ENCODE data around the gene LGALS9.
"Not testable (repeated sequence)": the region's sequence is repeated elsewhere in the genome, so short reads cannot be mapped to it uniquely, and the experiment has no call there.

LGALS9 gene

GRCh38 chr17:27603880-27604794, 26.9 kb upstream of the LGALS9 start:
- no peak for DNase-seq

DNA sequence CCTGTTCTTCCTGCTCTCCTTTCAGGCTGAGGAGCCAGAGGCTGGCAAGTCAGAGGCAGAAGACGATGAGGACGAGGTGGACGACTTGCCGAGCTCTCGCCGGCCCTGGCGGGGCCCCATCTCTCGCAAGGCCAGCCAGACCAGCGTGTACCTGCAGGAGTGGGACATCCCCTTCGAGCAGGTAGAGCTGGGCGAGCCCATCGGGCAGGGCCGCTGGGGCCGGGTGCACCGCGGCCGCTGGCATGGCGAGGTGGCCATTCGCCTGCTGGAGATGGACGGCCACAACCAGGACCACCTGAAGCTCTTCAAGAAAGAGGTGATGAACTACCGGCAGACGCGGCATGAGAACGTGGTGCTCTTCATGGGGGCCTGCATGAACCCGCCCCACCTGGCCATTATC, 25.6 kb upstream of the LGALS9 start:
- no peak for DNase-seq

DNA sequence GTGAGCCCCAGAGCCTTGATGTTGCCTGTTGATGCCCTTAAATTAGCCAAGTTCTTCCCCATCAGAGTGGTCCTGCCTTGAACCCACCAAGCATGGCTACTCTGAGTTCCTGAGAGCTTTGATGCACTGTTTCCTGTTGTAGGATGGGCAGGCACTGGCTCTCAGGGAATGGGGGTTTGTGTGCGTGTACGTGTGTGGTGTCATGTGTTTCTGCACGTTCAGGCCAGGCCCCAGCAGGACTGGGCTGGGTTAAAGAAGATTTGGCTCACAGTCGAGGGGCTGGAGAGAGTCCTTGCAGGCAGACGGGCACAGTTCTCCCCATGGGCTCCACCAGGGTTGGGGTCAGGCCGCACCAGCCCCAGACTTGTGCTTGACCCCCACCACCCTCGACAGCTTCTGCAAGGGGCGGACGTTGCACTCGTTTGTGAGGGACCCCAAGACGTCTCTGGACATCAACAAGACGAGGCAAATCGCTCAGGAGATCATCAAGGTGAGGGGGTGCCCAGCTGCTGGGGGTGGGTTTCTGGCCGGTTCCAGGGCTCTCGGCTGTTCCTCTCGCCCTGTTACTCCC, 23.4 kb upstream of the LGALS9 start:
- DNase-seq = no peak

DNA sequence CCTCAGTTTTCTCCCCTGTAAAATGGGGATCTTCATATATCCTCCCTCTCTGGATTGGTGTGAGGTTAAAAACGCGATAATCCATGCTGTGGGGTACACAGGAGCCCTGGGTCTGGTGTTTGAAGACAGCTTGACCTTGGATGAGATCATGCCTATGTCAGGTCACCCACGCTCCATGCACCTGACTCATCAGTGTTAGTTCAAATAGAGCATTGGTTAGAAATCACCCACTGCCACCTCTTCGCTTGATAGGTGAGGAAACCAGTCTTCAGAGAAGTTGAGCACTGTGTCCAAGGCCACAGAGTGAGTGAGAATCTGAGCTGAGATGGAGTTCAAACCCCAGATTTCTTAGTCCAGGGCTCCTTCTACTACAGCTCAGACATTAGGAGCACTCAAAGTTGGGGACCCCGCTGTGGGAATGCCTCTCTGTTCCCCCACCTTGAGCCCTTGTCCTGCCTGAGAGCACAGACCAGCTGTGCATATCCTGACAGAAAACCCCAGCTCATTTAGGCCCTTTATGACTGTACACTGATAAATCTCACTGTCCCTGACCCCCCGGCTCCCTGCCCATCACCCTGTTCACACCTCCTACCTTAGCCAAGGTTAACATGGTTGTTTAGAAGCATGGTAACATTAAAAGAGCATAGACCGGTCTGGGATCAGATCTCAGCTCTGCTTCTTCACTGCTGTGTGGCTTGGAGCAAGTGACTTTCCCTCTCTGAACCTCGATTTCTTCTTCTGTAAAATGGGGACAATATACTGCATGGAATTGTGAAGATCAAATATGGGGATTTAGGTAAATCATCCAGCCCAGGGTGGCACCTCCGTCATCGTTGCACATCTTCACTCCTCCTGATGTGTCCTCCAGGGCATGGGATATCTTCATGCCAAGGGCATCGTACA, 22.4 kb upstream of the LGALS9 start:
- DNase-seq = no peak

- no peak for DNase-seq
Measured at GRCh38 chr17:27609611-27610303, 21.2 kb upstream of the LGALS9 start.

- DNase-seq = no peak
Measured at GRCh38 chr17:27610304-27610677, 20.7 kb upstream of the LGALS9 start.

- no peak for DNase-seq
Measured at GRCh38 chr17:27612160-27612770, 18.7 kb upstream of the LGALS9 start.

- no peak for DNase-seq
Measured at GRCh38 chr17:27613433-27613832, 17.6 kb upstream of the LGALS9 start.

- DNase-seq = no peak
Measured at GRCh38 chr17:27615121-27615520, 15.9 kb upstream of the LGALS9 start.

DNA sequence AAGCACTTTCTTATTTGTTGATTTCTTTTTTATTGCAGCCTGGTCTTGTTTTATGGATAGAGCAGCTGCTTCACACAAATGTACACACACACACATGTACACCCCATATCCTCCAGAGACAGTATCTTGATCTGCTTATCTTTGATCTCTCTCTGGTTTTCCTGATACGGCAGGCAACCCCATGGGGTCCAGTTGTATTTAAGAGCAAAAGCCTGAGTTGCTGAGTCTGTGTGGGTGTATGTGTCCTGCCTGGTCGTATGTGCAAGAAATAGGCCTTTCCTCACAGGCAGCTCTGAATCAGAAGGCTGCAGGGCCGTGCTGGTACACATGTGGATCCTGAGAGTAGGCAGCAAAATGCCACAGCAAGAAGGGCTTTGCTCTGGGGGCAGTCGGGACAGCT, 14.6 kb upstream of the LGALS9 start:
- DNase-seq = no peak

GRCh38 chr17:27618417-27618816, 12.6 kb upstream of the LGALS9 start:
- no peak for DNase-seq

- DNase-seq = no peak
Measured at GRCh38 chr17:27620721-27621120, 10.3 kb upstream of the LGALS9 start.

DNA sequence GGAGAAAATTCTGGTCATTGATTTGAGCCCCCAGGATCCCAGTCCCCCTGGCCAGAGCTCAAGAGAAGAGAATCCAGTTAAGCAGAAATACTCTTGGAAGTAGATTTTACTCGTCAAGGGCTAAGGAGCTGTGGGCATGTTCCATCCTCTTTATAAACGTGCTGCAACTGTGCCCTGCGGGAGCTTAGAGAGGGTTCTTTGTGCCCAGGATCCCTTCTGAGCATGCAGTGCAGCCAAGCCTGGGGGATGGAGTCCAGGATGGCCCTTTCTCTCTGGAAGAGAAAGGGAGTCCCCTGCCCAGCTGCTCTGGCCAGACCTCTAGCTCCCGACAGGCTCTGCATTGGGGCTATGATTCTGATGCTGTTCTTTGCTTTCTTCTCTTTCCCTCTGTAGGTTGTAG, 9.5 kb upstream of the LGALS9 start:
- DNase-seq = no peak

DNA sequence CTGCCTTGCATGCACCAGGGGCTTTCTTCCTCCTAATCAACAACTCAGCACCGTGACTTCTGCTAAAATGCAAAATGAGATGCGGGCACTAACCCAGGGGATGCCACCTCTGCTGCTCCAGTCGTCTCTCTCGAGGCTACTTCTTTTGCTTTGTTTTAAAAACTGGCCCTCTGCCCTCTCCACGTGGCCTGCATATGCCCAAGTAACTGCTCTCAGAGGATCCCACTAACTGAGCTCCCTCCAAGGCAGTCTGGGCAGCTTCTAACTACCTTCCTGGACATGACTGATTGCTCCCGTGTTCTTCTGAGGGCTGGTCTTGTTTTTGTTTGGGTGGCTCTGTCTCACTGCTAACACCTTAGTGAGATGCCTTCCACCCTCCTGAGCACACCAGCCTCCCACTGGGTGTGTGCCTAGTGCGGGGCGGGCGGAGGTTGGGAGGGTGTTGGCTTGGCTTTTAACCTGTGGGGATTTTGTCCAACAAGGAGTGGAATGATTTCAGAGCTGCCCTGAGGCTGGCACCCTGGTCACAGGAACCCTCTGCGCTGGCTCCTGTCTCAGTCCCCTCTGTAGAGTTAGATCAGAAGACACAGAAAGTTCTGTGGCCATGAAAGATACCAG, 8.9 kb upstream of the LGALS9 start:
- DNase-seq = no peak

DNA sequence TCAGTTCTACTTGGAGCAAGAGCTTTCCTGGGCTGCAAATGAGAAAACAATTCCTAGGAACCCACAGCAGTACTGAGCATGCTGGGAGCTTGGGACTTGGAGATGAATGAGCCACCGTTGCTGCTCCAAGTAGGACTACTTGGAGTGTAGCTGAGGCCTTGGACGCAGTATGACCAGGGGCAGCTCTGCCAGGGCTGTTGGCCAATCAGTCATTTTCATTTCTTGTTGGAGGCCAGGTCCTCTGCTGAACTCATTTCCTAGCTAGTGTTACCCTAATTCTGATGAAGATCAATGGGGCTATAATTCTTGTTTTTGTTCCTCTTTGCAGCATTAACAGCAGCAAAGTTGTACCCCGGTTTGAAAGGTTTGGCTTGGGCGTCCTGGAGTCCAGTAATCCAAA, 8.0 kb upstream of the LGALS9 start:
- no peak for DNase-seq

DNA sequence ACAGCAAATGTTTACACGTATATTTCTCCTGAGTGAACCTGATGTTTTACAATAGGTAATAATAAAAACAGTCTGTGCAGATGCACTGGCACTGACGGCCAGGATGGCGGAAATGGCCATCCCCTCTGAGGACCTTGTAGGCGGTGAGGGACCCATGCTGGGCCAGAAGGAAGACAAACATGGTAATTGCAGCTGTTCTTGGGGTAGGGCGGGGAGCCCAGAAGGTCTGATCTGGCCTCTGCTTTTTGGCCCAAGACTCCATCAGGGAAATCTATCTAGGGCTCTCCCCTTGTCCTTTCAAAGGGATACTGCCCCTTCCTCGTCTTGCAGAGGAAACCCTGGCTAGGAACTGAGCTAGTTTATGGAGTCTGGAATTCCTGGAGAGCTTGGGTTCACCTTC, 7.4 kb upstream of the LGALS9 start:
- DNase-seq = no peak

DNA sequence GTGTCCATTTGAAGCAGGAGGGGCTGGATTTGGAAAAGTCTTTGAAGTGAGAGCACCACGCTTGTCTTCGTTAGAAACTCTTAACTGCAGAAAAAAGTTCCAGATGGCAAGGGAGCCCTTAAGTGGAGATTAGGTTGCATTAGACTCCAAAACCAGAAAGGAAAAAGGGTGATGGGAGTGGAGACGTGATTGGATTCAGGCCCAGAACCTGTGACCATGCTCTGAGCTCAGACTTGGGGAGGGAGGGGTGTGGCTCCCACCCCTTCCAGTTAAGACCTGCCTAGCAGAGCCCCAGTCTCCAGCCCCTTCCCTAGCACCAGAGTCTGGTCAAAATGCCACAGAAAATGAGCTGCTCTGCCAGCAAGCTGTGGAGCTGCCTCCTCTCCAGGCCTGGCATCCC, 6.4 kb upstream of the LGALS9 start:
- DNase-seq = no peak

DNA sequence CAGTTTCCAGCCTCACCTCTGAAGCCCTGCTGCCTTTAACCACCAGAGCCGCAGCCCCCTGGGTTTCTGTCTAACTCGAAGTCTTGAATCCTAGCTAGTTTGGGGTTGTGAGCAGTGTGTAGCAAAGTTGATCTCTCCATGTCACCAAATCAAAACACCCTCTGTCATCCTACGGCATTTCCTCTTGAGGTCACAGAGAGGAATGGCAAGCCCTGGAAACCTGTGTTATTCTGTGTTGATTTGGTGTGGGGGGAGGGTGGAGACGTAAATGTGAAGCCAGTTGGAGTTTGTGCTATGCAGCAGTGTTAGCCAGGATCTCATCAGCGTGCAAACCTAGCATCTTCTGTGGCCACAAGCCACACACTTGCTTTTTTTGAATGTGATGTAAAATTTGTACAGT, 5.1 kb upstream of the LGALS9 start:
- DNase-seq = no peak

GRCh38 chr17:27627514-27627913, 3.5 kb upstream of the LGALS9 start:
- no peak for DNase-seq

- DNase-seq = no peak
Measured at GRCh38 chr17:27628376-27628775, 2.6 kb upstream of the LGALS9 start.

- DNase-seq = not testable (repeated sequence)
Measured at GRCh38 chr17:27629260-27629659, 1.7 kb upstream of the LGALS9 start.

DNA sequence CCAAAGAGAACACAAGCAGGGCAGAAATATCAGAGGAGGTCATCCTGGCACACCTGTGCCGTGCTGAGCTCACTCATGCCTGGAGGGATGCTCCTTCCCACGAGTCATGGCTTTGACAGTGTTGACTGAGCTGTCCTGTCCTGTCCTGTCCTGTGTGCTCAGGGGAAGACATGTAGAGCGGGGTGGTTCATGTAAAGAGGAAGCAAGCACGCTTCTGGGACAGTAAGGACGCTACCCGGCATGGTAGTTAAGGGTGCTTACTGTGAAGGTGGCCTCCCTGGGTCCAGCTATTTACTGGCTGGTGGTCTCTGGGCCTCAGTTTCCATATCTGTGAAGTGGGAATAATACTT, 398 bp downstream of the LGALS9 start:
- DNase-seq = no peak
